KMS-11 (cell line): ENCODE results near the gene SLC43A3.
A peak's percentile ranks its signal among the peaks of the same experiment; 100 is the strongest.

Experiments
- H2AFZ ChIP-seq: fragments of 200-600 bp; sonication (generic); 2 replicates; pipeline ENCODE4 v1.6.1; 2016; ENCODE audit warnings: antibody characterized with exemption, mixed run types, low read depth
- H3K27ac ChIP-seq: fragments of 200-600 bp; sonication (generic); 2 replicates; pipeline ENCODE4 v1.6.1; 2016; ENCODE audit warnings: mild to moderate bottlenecking, mixed run types
- H3K27me3 ChIP-seq: fragments of 200-600 bp; sonication (generic); 2 replicates; pipeline ENCODE4 v1.6.1; 2017; ENCODE audit warnings: mild to moderate bottlenecking, low read depth, mixed run types, moderate library complexity; ENCODE audit not compliant: insufficient read depth
- H3K36me3 ChIP-seq: fragments of 200-600 bp; sonication (generic); 2 replicates; pipeline ENCODE4 v1.6.1; 2017; ENCODE audit warnings: mild to moderate bottlenecking, mixed run types; ENCODE audit not compliant: insufficient read depth
- H3K4me1 ChIP-seq: fragments of 200-600 bp; sonication (generic); 2 replicates; pipeline ENCODE4 v1.6.1; 2016; ENCODE audit warnings: mild to moderate bottlenecking, low read depth, mixed run types; ENCODE audit not compliant: poor library complexity, severe bottlenecking
- H3K4me2 ChIP-seq: fragments of 200-600 bp; sonication (generic); 2 replicates; pipeline ENCODE4 v1.7.0; 2016; ENCODE audit warnings: mild to moderate bottlenecking, mixed run types
- H3K4me3 ChIP-seq: fragments of 200-600 bp; sonication (generic); IDR thresholded peaks from 2 replicates; pipeline ENCODE4 v1.6.1; 2017; ENCODE audit warnings: low read depth, low read length, mixed read lengths; ENCODE audit not compliant: insufficient read depth
- H3K79me2 ChIP-seq: fragments of 200-600 bp; sonication (generic); 2 replicates; pipeline ENCODE4 v1.6.1; 2016; ENCODE audit warnings: low read depth, mixed run types; ENCODE audit not compliant: insufficient read depth
- H3K9ac ChIP-seq: fragments of 200-600 bp; sonication (generic); 2 replicates; pipeline ENCODE4 v1.6.1; 2016; ENCODE audit warnings: mild to moderate bottlenecking, mixed run types
- H4K20me1 ChIP-seq: fragments of 200-600 bp; sonication (generic); 2 replicates; pipeline ENCODE4 v1.6.1; 2016; ENCODE audit warnings: mild to moderate bottlenecking, mixed run types; ENCODE audit not compliant: insufficient read depth
- TF ChIP-seq, protein P1 (sequence below): fragments of 200-600 bp; sonication (generic); conservative IDR thresholded peaks from 2 replicates; pipeline ENCODE4 v1.6.1; 2017; ENCODE audit warnings: low read depth, mild to moderate bottlenecking, antibody characterized with exemption, low read length, moderate library complexity, mixed read lengths

The SLC43A3 gene

GRCh38 chr11:57426929-57427726, at the start of gene SLC43A3:
Gene SLC43A3 (minus strand): TSS chr11:57427121. CDS start chr11:57426172, 949 bp downstream.
- H2AFZ ChIP-seq = no peak within 1 kb of the TSS
- no peaks in the 10 kb centered on the region for H3K36me3 ChIP-seq
- H3K27ac ChIP-seq = no peak within 1 kb of the TSS
- no peak within 1 kb of the TSS for H3K9ac ChIP-seq
- H3K4me3 ChIP-seq = no peak within 1 kb of the TSS
- no peak within 1 kb of the TSS for H3K4me2 ChIP-seq
- H3K4me1 ChIP-seq = no peaks in the 10 kb centered on the region
- no peaks in the 10 kb centered on the region for H3K27me3 ChIP-seq
- no peaks in the 10 kb centered on the region for H3K79me2 ChIP-seq
- H4K20me1 ChIP-seq = no peaks in the 10 kb centered on the region
- TF ChIP-seq, protein P1, sequence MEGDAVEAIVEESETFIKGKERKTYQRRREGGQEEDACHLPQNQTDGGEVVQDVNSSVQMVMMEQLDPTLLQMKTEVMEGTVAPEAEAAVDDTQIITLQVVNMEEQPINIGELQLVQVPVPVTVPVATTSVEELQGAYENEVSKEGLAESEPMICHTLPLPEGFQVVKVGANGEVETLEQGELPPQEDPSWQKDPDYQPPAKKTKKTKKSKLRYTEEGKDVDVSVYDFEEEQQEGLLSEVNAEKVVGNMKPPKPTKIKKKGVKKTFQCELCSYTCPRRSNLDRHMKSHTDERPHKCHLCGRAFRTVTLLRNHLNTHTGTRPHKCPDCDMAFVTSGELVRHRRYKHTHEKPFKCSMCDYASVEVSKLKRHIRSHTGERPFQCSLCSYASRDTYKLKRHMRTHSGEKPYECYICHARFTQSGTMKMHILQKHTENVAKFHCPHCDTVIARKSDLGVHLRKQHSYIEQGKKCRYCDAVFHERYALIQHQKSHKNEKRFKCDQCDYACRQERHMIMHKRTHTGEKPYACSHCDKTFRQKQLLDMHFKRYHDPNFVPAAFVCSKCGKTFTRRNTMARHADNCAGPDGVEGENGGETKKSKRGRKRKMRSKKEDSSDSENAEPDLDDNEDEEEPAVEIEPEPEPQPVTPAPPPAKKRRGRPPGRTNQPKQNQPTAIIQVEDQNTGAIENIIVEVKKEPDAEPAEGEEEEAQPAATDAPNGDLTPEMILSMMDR = no peak

GRCh38 chr11:57476047-57476756, 49.3 kb upstream of the SLC43A3 start:
- H3K79me2 ChIP-seq = peaks cover 14% of the 10 kb centered on the region
- H3K36me3 ChIP-seq = no peaks in the 10 kb centered on the region
- H3K27ac ChIP-seq = peak overlapping the region; percentile 91
- peak overlapping the region; percentile 97 for H3K9ac ChIP-seq
- H3K4me2 ChIP-seq = peak overlapping the region; percentile 79
- H2AFZ ChIP-seq = peak overlapping the region; percentile 77
- H3K4me3 ChIP-seq = no peak overlapping the region
- no peaks in the 10 kb centered on the region for H4K20me1 ChIP-seq
- peaks cover 35% of the 10 kb centered on the region for H3K4me1 ChIP-seq
- TF ChIP-seq, protein P1 = no peak
- no peaks in the 10 kb centered on the region for H3K27me3 ChIP-seq

DNA sequence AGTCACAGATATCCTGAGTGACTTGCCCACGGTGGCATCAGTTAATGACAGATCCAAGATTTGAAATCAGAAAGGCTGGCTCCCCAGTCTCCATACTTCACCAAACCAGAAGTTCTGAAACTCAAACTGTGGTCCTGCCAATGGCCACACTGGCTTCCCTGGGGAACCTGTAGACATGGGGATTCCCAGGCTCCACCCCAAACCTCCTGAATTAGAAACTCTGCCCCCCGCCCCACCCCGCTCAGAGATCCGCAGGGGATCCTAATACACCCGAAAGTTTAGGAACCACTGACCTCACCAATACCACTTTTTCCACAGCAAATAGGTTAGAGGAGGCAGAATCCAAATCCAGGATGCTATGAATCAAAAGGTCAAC, 48.7 kb upstream of the SLC43A3 start:
- Histone ChIP-seq H3K9ac (peak overlapping the region; percentile 97), H3K27ac (peak overlapping the region; percentile 91), H3K4me1 (peaks cover 35% of the 10 kb centered on the region), H3K4me2 (peak overlapping the region; percentile 79), H3K36me3 (no peaks in the 10 kb centered on the region), H4K20me1 (no peaks in the 10 kb centered on the region), H3K4me3 (no peak overlapping the region), H3K79me2 (peaks cover 14% of the 10 kb centered on the region), H3K27me3 (no peaks in the 10 kb centered on the region), H2AFZ (peak overlapping the region; percentile 77)
- TF ChIP-seq, protein P1 = no peak

GRCh38 chr11:57475191-57475590, 48.3 kb upstream of the SLC43A3 start:
- TF ChIP-seq, protein P1 = no peak
- H4K20me1 ChIP-seq = no peaks in the 10 kb centered on the region
- H3K4me2 ChIP-seq = peak overlapping the region; percentile 79
- no peaks in the 10 kb centered on the region for H3K27me3 ChIP-seq
- H3K27ac ChIP-seq = peak overlapping the region; percentile 91; the same call in 1 of the 2 replicates
- H2AFZ ChIP-seq = no peak overlapping the region
- no peaks in the 10 kb centered on the region for H3K36me3 ChIP-seq
- H3K4me3 ChIP-seq = no peak overlapping the region
- peaks cover 34% of the 10 kb centered on the region for H3K4me1 ChIP-seq
- H3K9ac ChIP-seq = peak overlapping the region; percentile 97; the same call in 1 of the 2 replicates
- H3K79me2 ChIP-seq = peaks cover 14% of the 10 kb centered on the region
